K562 (cell line): ENCODE results near the gene PCSK5.

ENCODE experiments used
- HMG20A ChIP-seq: fragments of 450-650 bp; formaldehyde crosslinking; conservative IDR thresholded peaks from 2 replicates; pipeline ENCODE4 v1.4.0; 2020; ENCODE audit warnings: mild to moderate bottlenecking, mixed read lengths
- SRF ChIP-seq, 2 experiments: fragments of 250-450, 450-650 bp in 1 of 2; sonication (Bioruptor Pico) in 1 of 2; sonication (generic) in 1 of 2; formaldehyde crosslinking; IDR thresholded peaks; 2 replicates each; pipeline versions ENCODE4 v1.5.0 to v1.5.1; 2020 to 2022; ENCODE audit warnings: mild to moderate bottlenecking in 1 of 2, missing genetic modification reagents in 1 of 2
- TF ChIP-seq, protein P1 (sequence below): fragments of 450-650 bp; IDR thresholded peaks from 2 replicates; pipeline ENCODE4 v1.7.1; 2018; ENCODE audit warnings: mild to moderate bottlenecking, low read depth; ENCODE audit not compliant: partially characterized antibody
- TF ChIP-seq, protein P2 (sequence below), 2 experiments: fragments of 450-650 bp; IDR thresholded peaks; 2 replicates each; pipeline ENCODE4 v1.6.1; 2016

DNA sequence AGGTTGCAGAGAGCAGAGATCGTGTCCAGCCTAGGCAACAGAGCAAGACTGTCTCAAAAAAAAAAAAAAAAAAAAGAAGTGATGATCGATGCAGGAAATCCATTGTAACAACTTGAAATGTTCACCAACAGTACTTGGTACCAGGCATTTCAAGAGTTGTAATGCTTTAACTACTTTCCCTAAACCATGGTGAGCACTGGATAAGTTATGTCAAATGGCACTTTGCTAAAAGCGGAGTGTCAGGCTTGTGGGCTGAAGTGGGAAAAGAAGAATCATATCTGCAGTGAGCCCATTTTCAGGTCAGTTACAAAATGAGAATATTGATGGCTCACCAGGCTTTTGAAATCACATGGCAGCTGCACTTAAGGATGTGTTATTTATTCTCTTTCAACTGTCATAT is 301.5 kb downstream of the PCSK5 start:
- TF ChIP-seq HMG20A (no peak), SRF (CRISPR knock-in tag; IDR thresholded peaks at IDR 0.05) (no peak)
- TF ChIP-seq, protein P1, sequence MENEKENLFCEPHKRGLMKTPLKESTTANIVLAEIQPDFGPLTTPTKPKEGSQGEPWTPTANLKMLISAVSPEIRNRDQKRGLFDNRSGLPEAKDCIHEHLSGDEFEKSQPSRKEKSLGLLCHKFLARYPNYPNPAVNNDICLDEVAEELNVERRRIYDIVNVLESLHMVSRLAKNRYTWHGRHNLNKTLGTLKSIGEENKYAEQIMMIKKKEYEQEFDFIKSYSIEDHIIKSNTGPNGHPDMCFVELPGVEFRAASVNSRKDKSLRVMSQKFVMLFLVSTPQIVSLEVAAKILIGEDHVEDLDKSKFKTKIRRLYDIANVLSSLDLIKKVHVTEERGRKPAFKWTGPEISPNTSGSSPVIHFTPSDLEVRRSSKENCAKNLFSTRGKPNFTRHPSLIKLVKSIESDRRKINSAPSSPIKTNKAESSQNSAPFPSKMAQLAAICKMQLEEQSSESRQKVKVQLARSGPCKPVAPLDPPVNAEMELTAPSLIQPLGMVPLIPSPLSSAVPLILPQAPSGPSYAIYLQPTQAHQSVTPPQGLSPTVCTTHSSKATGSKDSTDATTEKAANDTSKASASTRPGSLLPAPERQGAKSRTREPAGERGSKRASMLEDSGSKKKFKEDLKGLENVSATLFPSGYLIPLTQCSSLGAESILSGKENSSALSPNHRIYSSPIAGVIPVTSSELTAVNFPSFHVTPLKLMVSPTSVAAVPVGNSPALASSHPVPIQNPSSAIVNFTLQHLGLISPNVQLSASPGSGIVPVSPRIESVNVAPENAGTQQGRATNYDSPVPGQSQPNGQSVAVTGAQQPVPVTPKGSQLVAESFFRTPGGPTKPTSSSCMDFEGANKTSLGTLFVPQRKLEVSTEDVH: no peak
- TF ChIP-seq, protein P2, sequence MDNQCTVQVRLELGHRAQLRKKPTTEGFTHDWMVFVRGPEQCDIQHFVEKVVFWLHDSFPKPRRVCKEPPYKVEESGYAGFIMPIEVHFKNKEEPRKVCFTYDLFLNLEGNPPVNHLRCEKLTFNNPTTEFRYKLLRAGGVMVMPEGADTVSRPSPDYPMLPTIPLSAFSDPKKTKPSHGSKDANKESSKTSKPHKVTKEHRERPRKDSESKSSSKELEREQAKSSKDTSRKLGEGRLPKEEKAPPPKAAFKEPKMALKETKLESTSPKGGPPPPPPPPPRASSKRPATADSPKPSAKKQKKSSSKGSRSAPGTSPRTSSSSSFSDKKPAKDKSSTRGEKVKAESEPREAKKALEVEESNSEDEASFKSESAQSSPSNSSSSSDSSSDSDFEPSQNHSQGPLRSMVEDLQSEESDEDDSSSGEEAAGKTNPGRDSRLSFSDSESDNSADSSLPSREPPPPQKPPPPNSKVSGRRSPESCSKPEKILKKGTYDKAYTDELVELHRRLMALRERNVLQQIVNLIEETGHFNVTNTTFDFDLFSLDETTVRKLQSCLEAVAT (IDR thresholded peaks at IDR 0.05): no peak
